ENCODE data around the gene IL36RN. TPM values are rescaled to one million over a fixed set of nuclear protein-coding genes. Genes with fewer than 3 reads are reported as not detected.

IL36RN gene
- total and polyA plus RNA-seq, 2 of the 13 experiments (the other 11 are each of a cell fraction or from before 2014, with no cell fraction given): not detected

DNA sequence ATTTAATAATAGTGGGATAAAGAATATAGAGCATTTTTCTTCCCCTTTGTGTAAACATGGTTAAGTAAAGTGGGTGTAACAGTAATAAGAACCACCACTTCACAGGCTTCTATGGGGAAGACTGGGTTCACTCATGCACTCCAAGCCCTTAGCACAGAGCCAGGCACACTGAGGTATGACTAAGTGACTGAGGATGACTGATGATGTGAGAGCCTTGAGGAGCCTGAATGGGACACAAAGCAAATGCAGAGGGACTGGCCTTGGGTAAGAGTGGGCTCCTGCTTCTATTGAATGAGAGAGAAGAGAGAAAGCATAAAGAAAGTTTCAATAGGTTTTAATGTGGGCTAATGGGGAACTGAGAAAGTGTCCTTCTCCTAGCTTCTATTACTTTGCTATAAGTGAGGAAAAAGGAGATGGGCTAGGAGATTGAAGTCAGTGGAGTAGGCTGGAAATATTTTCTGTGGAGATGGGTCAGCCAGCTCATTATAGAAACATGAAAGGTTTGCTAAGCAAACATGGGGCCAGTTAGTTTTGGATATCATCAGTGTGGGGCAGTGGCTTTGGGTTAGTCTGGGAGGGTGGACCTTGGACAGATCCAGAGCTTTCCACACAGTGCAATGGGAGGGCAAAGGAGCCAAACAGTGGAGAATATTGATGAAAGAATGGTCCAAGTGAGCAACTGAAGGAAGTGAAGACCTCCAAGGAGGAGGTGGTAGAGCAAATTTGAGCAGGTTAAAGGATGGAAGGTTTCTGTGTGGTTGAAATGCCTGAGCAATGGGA is 29.4 kb downstream of the IL36RN start (continued):
- TF ChIP-seq MIER2 (CRISPR knock-in tag; IDR thresholded peaks at IDR 0.05) (peak; percentile 89), MAFG (CRISPR knock-in tag; IDR thresholded peaks at IDR 0.05) (no peak), NONO (IDR thresholded peaks at IDR 0.05) (no peak), NONO (CRISPR knock-in tag; conservative IDR thresholded peaks at IDR 0.05) (peak; percentile 39; the same call in 1 of the 2 replicates), RBFOX2 (IDR thresholded peaks at IDR 0.05; ENCODE audit: low read depth, low read length) (no peak), ZNF768 (CRISPR knock-in tag; IDR thresholded peaks at IDR 0.05) (no peak), YEATS4 (CRISPR knock-in tag; IDR thresholded peaks at IDR 0.05; ENCODE audit: borderline replicate concordance) (0 out of 2 replicates have a peak, but pooled peaks have one; percentile 18), ZNF7 (CRISPR knock-in tag; IDR thresholded peaks at IDR 0.05) (no peak), ESRRA (CRISPR knock-in tag; IDR thresholded peaks at IDR 0.05; ENCODE audit: low read depth) (peak; percentile 31; the same call in 1 of the 2 replicates), SOX5 (CRISPR knock-in tag; IDR thresholded peaks at IDR 0.05; ENCODE audit: borderline replicate concordance) (peak; percentile 79), FOXA1 (IDR thresholded peaks at IDR 0.05) (no peak; the same call in 1 of the 2 replicates), FOXA1 (CRISPR knock-in tag; IDR thresholded peaks at IDR 0.05) (peak; percentile 82), ZNF674 (CRISPR knock-in tag; IDR thresholded peaks at IDR 0.05; ENCODE audit: low read depth) (no peak), TOPORS (CRISPR knock-in tag; IDR thresholded peaks at IDR 0.05) (no peak)
- TF ChIP-seq, protein P1, sequence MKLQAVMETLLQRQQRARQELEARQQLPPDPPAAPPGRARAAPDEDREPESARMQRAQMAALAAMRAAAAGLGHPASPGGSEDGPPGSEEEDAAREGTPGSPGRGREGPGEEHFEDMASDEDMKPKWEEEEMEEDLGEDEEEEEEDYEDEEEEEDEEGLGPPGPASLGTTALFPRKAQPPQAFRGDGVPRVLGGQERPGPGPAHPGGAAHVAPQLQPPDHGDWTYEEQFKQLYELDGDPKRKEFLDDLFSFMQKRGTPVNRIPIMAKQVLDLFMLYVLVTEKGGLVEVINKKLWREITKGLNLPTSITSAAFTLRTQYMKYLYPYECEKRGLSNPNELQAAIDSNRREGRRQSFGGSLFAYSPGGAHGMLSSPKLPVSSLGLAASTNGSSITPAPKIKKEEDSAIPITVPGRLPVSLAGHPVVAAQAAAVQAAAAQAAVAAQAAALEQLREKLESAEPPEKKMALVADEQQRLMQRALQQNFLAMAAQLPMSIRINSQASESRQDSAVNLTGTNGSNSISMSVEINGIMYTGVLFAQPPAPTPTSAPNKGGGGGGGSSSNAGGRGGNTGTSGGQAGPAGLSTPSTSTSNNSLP (IDR thresholded peaks at IDR 0.05; ENCODE audit: low read depth, low read length): 0 out of 2 replicates have a peak, but pooled peaks have one; percentile 47
- TF ChIP-seq, protein P2, sequence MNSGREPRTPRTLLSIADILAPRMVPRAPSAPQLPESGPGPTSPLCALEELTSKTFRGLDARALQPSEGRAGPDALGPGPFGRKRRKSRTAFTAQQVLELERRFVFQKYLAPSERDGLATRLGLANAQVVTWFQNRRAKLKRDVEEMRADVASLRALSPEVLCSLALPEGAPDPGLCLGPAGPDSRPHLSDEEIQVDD (CRISPR knock-in tag; IDR thresholded peaks at IDR 0.05; ENCODE audit: borderline replicate concordance): no peak
- TF ChIP-seq, protein P3, sequence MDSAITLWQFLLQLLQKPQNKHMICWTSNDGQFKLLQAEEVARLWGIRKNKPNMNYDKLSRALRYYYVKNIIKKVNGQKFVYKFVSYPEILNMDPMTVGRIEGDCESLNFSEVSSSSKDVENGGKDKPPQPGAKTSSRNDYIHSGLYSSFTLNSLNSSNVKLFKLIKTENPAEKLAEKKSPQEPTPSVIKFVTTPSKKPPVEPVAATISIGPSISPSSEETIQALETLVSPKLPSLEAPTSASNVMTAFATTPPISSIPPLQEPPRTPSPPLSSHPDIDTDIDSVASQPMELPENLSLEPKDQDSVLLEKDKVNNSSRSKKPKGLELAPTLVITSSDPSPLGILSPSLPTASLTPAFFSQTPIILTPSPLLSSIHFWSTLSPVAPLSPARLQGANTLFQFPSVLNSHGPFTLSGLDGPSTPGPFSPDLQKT (CRISPR knock-in tag; IDR thresholded peaks at IDR 0.05; ENCODE audit: borderline replicate concordance): no peak
- TF ChIP-seq, protein P4, sequence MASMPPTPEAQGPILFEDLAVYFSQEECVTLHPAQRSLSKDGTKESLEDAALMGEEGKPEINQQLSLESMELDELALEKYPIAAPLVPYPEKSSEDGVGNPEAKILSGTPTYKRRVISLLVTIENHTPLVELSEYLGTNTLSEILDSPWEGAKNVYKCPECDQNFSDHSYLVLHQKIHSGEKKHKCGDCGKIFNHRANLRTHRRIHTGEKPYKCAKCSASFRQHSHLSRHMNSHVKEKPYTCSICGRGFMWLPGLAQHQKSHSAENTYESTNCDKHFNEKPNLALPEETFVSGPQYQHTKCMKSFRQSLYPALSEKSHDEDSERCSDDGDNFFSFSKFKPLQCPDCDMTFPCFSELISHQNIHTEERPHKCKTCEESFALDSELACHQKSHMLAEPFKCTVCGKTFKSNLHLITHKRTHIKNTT (CRISPR knock-in tag; IDR thresholded peaks at IDR 0.05): no peak
- TF ChIP-seq, protein P5, sequence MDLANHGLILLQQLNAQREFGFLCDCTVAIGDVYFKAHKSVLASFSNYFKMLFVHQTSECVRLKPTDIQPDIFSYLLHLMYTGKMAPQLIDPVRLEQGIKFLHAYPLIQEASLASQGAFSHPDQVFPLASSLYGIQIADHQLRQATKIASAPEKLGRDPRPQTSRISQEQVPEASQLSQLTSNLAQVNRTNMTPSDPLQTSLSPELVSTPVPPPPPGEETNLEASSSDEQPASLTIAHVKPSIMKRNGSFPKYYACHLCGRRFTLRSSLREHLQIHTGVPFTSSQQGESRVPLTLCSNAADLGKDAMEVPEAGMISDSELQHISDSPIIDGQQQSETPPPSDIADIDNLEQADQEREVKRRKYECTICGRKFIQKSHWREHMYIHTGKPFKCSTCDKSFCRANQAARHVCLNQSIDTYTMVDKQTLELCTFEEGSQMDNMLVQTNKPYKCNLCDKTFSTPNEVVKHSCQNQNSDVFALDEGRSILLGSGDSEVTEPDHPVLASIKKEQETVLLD (CRISPR knock-in tag; IDR thresholded peaks at IDR 0.05; ENCODE audit: low read depth): 0 out of 2 replicates have a peak, but pooled peaks have one; percentile 32
- TF ChIP-seq, protein P6, sequence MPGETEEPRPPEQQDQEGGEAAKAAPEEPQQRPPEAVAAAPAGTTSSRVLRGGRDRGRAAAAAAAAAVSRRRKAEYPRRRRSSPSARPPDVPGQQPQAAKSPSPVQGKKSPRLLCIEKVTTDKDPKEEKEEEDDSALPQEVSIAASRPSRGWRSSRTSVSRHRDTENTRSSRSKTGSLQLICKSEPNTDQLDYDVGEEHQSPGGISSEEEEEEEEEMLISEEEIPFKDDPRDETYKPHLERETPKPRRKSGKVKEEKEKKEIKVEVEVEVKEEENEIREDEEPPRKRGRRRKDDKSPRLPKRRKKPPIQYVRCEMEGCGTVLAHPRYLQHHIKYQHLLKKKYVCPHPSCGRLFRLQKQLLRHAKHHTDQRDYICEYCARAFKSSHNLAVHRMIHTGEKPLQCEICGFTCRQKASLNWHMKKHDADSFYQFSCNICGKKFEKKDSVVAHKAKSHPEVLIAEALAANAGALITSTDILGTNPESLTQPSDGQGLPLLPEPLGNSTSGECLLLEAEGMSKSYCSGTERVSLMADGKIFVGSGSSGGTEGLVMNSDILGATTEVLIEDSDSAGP (CRISPR knock-in tag; IDR thresholded peaks at IDR 0.05; ENCODE audit: borderline replicate concordance): no peak; the same call in 1 of the 2 replicates

Measured in HepG2 (cell line).